GM19193 (cell line): ENCODE results near the gene CHI3L1.

ENCODE experiments used
- POLR2A ChIP-seq: IDR thresholded peaks from 4 replicates; pipeline ENCODE4 v1.6.1; 2011; ENCODE audit not compliant: insufficient read depth, insufficient read length; ENCODE audit errors: extremely low read depth

Gene CHI3L1

GRCh38 chr1:203186446-203187303, at the start of gene CHI3L1:
TSS of gene CHI3L1 (minus strand) at chr1:203186704. CDS start at chr1:203186623, 81 bp downstream.
- no peak for TF ChIP-seq POLR2A

GRCh38 chr1:203229471-203230135, 43.1 kb upstream of the CHI3L1 start, which contains the start of gene CHIT1:
TSS of gene CHIT1 (minus strand) at chr1:203229673. CDS start at chr1:203229636, 37 bp downstream.
- no peak for TF ChIP-seq POLR2A

- TF ChIP-seq POLR2A, result no peak
Observed at GRCh38 chr1:203228670-203229069, 42.2 kb upstream of the CHI3L1 start.

- no peak for TF ChIP-seq POLR2A
Observed at GRCh38 chr1:203227371-203228083, 41.0 kb upstream of the CHI3L1 start.

- TF ChIP-seq POLR2A, result no peak
Observed at GRCh38 chr1:203225071-203225470, 38.6 kb upstream of the CHI3L1 start.

GRCh38 chr1:203223012-203223775, 36.7 kb upstream of the CHI3L1 start:
- no peak for TF ChIP-seq POLR2A

- no peak for TF ChIP-seq POLR2A
Observed at GRCh38 chr1:203219934-203220333, 33.4 kb upstream of the CHI3L1 start.

- TF ChIP-seq POLR2A, result no peak
Observed at GRCh38 chr1:203219171-203219570, 32.7 kb upstream of the CHI3L1 start.

- no peak for TF ChIP-seq POLR2A
Observed at GRCh38 chr1:203217668-203218067, 31.2 kb upstream of the CHI3L1 start.

GRCh38 chr1:203217139-203217655, 30.7 kb upstream of the CHI3L1 start:
- no peak for TF ChIP-seq POLR2A

GRCh38 chr1:203216274-203217138, 30.0 kb upstream of the CHI3L1 start:
- no peak for TF ChIP-seq POLR2A

- TF ChIP-seq POLR2A, result no peak
Observed at GRCh38 chr1:203215573-203215972, 29.1 kb upstream of the CHI3L1 start.

- no peak for TF ChIP-seq POLR2A
Observed at GRCh38 chr1:203214871-203215270, 28.4 kb upstream of the CHI3L1 start.

GRCh38 chr1:203213126-203213525, 26.6 kb upstream of the CHI3L1 start:
- TF ChIP-seq POLR2A, result no peak

GRCh38 chr1:203211812-203212211, 25.3 kb upstream of the CHI3L1 start:
- no peak for TF ChIP-seq POLR2A
